Gastroesophageal sphincter (tissue), 4 donors: ENCODE measurements around the gene FAM228A. TPM values are rescaled to one million over a fixed set of nuclear protein-coding genes. Genes with fewer than 3 reads are reported as not detected.

Experiments
- ATAC-seq: fragments of 150-250 bp; one replicate; pipeline ENCODE4 v1.9.1; 2016; ENCODE audit warnings: mild to moderate bottlenecking, moderate library complexity
- H3K27ac ChIP-seq, 4 donors: fragments of 200-600 bp; sonication (generic) in 3 of 4; 1 replicate in 3 of 4; 2 replicates in 1 of 4; pipeline ENCODE4 v1.5.1; 2016 to 2019
- H3K27me3 ChIP-seq: fragments of 200-600 bp; sonication (generic); one replicate; pipeline ENCODE4 v1.5.1; 2019
- H3K36me3 ChIP-seq, 2 donors: fragments of 200-600 bp; sonication (generic); one replicate each; pipeline ENCODE4 v1.5.1; 2019; ENCODE audit warnings: control low read depth in 1 of 2
- H3K4me1 ChIP-seq, 3 donors: fragments of 200-600 bp; sonication (generic); 1 replicate in 2 of 3; 2 replicates in 1 of 3; pipeline ENCODE4 v1.5.1; 2016 to 2019; ENCODE audit warnings: control low read depth in 2 of 3
- H3K4me3 ChIP-seq, 2 donors: fragments of 200-600 bp; sonication (generic); one replicate each; pipeline ENCODE4 v1.5.1; 2019; ENCODE audit warnings: mild to moderate bottlenecking in 1 of 2, moderate library complexity in 1 of 2
- H3K9me3 ChIP-seq, 3 donors: fragments of 200-600 bp; sonication (generic); one replicate each; pipeline ENCODE4 v1.5.1; 2017 to 2019; ENCODE audit warnings: control low read depth in 2 of 3
- CTCF ChIP-seq, 4 experiments: fragments of 200-600 bp in 2 of 4; fragments of 450-650 bp in 2 of 4; sonication (generic) in 1 of 4; IDR thresholded peaks; one replicate each; pipeline ENCODE4 v1.5.1; 2017 to 2019; ENCODE audit warnings: antibody characterized with exemption in 4 of 4, mild to moderate bottlenecking in 2 of 4, moderate library complexity in 2 of 4
- EP300 ChIP-seq: sonication (generic); formaldehyde crosslinking; IDR thresholded peaks from one replicate; pipeline ENCODE4 v1.6.1; 2017; ENCODE audit warnings: antibody characterized with exemption, mild to moderate bottlenecking
- POLR2A ChIP-seq, 2 donors: fragments of 450-650 bp; IDR thresholded peaks; one replicate each; pipeline ENCODE4 v1.6.1; 2017; ENCODE audit warnings: antibody characterized with exemption in 2 of 2, mild to moderate bottlenecking in 2 of 2, moderate library complexity in 1 of 2
- POLR2AphosphoS5 ChIP-seq: sonication (generic); formaldehyde crosslinking; IDR thresholded peaks from one replicate; pipeline ENCODE4 v1.6.1; 2017; ENCODE audit warnings: antibody characterized with exemption
- WGBS, 2 donors: methylation state at CpG; one replicate each; pipeline ENCODE4 v1.1.5; 2018; ENCODE audit warnings: low coverage in 1 of 2; 5-methylcytosine and 5-hydroxymethylcytosine counted together
- total RNA-seq, 4 donors: library from RNA; depleted of rRNA; stranded (reverse); fragments of >200 nt; gene quantifications; one replicate each; pipeline ENCODE4 v1.1.0, GENCODE V29; 2016

The FAM228A gene
- total RNA-seq, 4 donors from 2014 or later = 0.54 to 3.7 (median 2.0) TPM

DNA sequence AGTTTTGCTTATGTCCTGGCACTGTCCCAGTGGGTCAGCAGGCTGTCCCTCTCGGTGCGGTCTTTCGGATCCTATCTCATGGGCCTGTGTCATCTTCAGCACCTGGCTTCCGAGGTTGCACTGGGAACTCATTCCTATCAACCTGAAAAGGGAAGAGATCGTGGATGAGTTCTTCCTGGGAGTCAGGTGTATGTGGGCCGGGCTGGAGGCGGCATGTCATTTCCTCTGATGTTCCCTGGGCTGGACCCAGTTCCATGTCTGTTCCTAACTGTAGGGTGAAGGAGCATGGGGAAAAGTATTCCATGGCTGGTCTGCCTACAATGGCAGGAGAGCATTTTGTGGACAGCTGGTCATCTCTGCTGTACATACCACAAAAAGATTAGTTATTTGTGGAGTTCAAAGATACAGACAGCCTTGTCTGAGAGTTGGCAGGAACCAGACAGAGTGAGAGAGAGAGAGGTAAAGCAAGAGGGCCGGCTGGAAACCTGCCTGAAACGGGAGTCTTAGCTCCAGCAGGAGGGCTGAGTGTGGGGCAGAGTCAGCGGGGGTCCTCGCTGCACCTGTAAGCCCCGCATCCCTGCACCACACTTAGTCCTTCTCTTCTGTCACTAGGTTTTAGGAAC, 25.2 kb downstream of the FAM228A start:
- H3K4me1 ChIP-seq = no peaks in the 10 kb centered on the region
- H3K36me3 ChIP-seq = peaks cover 0 to 51% of the 10 kb centered on the region in 2 donors
- H3K9me3 ChIP-seq = no peaks in the 10 kb centered on the region
- H3K27ac ChIP-seq = no peak overlapping the region
- no peaks in the 10 kb centered on the region for H3K27me3 ChIP-seq
- no peak for TF ChIP-seq CTCF (IDR thresholded peaks at IDR 0.05)
- TF ChIP-seq POLR2AphosphoS5 = no peak
- TF ChIP-seq EP300 = no peak
- TF ChIP-seq POLR2A (IDR thresholded peaks at IDR 0.05) = no peak
- H3K4me3 ChIP-seq = no peak overlapping the region
- no peak for ATAC-seq
- WGBS, 2 donors = 72% methylated on average over 7 of the region's 12 CpGs; no CpG with 5 or more reads in 1 of the 2 donors

- no peak for ATAC-seq
- H3K4me3 ChIP-seq = no peak overlapping the region
- TF ChIP-seq CTCF (IDR thresholded peaks at IDR 0.05) = no peak
- no peak for TF ChIP-seq POLR2AphosphoS5
- TF ChIP-seq EP300 = no peak
- no peak for TF ChIP-seq POLR2A (IDR thresholded peaks at IDR 0.05)
- 100% methylated on average over 1 of the region's 3 CpGs for WGBS, 2 donors
- H3K4me1 ChIP-seq = no peaks in the 10 kb centered on the region
- no peak overlapping the region for H3K27ac ChIP-seq
- H3K27me3 ChIP-seq = no peaks in the 10 kb centered on the region
- no peaks in the 10 kb centered on the region for H3K9me3 ChIP-seq
- H3K36me3 ChIP-seq = peaks cover 0 to 58% of the 10 kb centered on the region in 2 donors
Observed at GRCh38 chr2:24200799-24201198, 25.9 kb downstream of the FAM228A start.

DNA sequence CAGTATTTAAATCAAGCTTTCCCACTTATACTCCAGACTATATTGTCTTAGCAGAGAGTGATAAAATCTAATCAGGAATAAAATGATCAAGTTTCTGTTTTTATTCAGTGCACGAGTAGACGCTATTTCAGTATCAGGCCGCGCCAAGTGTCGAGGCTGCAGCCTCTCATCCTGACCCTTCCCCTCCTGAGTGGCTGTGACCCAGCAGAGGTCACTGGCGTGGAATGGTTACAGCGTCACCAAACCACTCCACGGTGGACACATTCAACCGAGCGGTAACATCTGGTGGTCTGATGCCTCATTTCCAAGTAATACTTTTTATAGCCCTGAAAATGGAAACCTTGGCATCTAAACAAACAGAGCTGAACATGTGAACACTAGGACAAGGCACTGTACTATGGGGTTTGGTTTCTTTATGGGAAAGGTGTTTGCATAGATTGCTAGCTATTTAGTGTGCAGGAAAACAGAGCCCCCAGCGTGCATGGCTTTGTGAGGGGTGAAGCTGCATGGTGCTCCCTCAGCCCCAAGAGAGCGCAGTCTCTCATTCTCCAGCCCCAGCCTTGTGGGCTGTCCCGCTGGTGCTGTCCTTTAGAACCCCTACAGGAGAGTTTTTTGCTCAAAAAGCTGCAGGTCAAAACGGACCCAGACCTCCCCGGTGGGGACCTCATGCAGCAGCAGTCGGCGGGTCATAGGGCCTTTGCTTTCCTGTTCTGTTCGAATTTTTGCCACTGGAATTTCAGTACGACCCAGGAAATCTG, 28.4 kb downstream of the FAM228A start:
- H3K4me3 ChIP-seq = no peak overlapping the region
- no peaks in the 10 kb centered on the region for H3K9me3 ChIP-seq
- H3K27me3 ChIP-seq = no peaks in the 10 kb centered on the region
- H3K27ac ChIP-seq = no peak overlapping the region
- no peaks in the 10 kb centered on the region for H3K4me1 ChIP-seq
- no peak for ATAC-seq
- WGBS, 2 donors = 59 to 66% methylated on average over 8 to 16 of the region's 19 CpGs
- peaks cover 0 to 82% of the 10 kb centered on the region in 2 donors for H3K36me3 ChIP-seq
- no peak for TF ChIP-seq POLR2A (IDR thresholded peaks at IDR 0.05)
- TF ChIP-seq POLR2AphosphoS5 = no peak
- no peak for TF ChIP-seq EP300
- no peak for TF ChIP-seq CTCF (IDR thresholded peaks at IDR 0.05)

GRCh38 chr2:24203787-24204150, 28.9 kb downstream of the FAM228A start:
- H3K27ac ChIP-seq = no peak overlapping the region
- H3K4me3 ChIP-seq = no peak overlapping the region
- no peaks in the 10 kb centered on the region for H3K27me3 ChIP-seq
- H3K9me3 ChIP-seq = no peaks in the 10 kb centered on the region
- no peaks in the 10 kb centered on the region for H3K4me1 ChIP-seq
- WGBS, 2 donors = 52 to 60% methylated on average over 1 to 4 of the region's 5 CpGs
- no peak for ATAC-seq
- TF ChIP-seq POLR2A (IDR thresholded peaks at IDR 0.05) (no peak), POLR2AphosphoS5 (no peak)
- peaks cover 0 to 87% of the 10 kb centered on the region in 2 donors for H3K36me3 ChIP-seq

DNA sequence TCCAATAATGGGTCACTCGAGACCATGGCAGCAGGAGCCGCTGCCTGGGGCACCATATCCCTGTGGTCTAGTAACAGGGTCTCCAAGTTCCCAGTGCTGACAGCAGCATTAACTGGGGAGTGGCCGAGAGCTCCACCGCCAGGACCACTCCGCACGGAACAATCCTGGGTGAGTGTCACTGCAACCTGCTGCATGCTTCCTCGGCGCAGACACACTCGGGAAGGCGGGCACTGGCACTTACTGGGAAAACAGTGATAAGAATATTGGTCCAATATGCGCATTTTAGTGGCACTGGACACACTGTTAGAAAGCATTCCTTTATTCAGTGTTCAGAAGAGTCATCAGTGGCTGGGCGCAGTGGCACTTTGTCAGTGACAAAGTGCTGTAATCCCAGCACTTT, 29.7 kb downstream of the FAM228A start:
- 80 to 94% methylated on average over 1 to 6 of the region's 12 CpGs for WGBS, 2 donors
- Histone ChIP-seq H3K4me3 (no peak overlapping the region), H3K9me3 (no peaks in the 10 kb centered on the region), H3K36me3 (peaks cover 0 to 95% of the 10 kb centered on the region in 2 donors), H3K27ac (no peak overlapping the region), H3K27me3 (no peaks in the 10 kb centered on the region), H3K4me1 (no peaks in the 10 kb centered on the region)
- no peak for TF ChIP-seq CTCF (IDR thresholded peaks at IDR 0.05)
- no peak for TF ChIP-seq POLR2A (IDR thresholded peaks at IDR 0.05)
- TF ChIP-seq POLR2AphosphoS5 = no peak
- no peak for TF ChIP-seq EP300
- ATAC-seq = no peak
